Stomach (tissue), 19 donors: ENCODE measurements around the gene DTX3. TPM values are rescaled to one million over a fixed set of nuclear protein-coding genes. Genes with fewer than 3 reads are reported as not detected.

Experiments
- DNase-seq, 2 donors: peaks; one replicate each; pipeline versions ENCODE4 v3.0.0 to v3.0.0-alpha.2; 2013 to 2019
- H3K27ac ChIP-seq, 5 donors: fragments of 200-600 bp in 4 of 5; sonication (generic) in 4 of 5; one replicate each; pipeline ENCODE4 v1.5.1; 2013 to 2019; ENCODE audit warnings: mild to moderate bottlenecking in 1 of 5, moderate library complexity in 1 of 5
- H3K27me3 ChIP-seq, 3 donors: fragments of 200-600 bp; sonication (generic); one replicate each; pipeline ENCODE4 v1.5.1; 2017 to 2019; ENCODE audit warnings: mixed run types in 1 of 3
- H3K36me3 ChIP-seq, 4 donors: fragments of 200-600 bp; sonication (generic); 1 replicate in 3 of 4; 2 replicates in 1 of 4; pipeline ENCODE4 v1.5.1; 2016 to 2019
- H3K4me1 ChIP-seq, 4 donors: fragments of 200-600 bp; sonication (generic); one replicate each; pipeline ENCODE4 v1.5.1; 2016 to 2019
- H3K4me3 ChIP-seq, 4 donors: fragments of 200-600 bp; sonication (generic) in 3 of 4; one replicate each; pipeline ENCODE4 v1.5.1; 2016 to 2019; ENCODE audit warnings: mild to moderate bottlenecking in 1 of 4
- H3K9me3 ChIP-seq, 4 donors: fragments of 200-600 bp; sonication (generic); one replicate each; pipeline ENCODE4 v1.5.1; 2016 to 2019
- CTCF ChIP-seq, 7 experiments: fragments of 450-650 bp in 4 of 7; fragments of 200-600 bp in 3 of 7; sonication (generic) in 3 of 7; IDR thresholded peaks; one replicate each; pipeline ENCODE4 v1.5.1; 2016 to 2019; ENCODE audit warnings: antibody characterized with exemption in 7 of 7, control low read depth in 2 of 7, mild to moderate bottlenecking in 1 of 7
- EP300 ChIP-seq: sonication (generic); formaldehyde crosslinking; IDR thresholded peaks from one replicate; pipeline ENCODE4 v1.6.1; 2017; ENCODE audit warnings: antibody characterized with exemption
- POLR2A ChIP-seq, 4 donors: fragments of 450-650 bp; IDR thresholded peaks; one replicate each; pipeline ENCODE4 v1.6.1; 2016; ENCODE audit warnings: antibody characterized with exemption in 4 of 4, control low read depth in 2 of 4, mild to moderate bottlenecking in 1 of 4, moderate library complexity in 1 of 4
- POLR2AphosphoS5 ChIP-seq, 3 donors: sonication (generic); formaldehyde crosslinking; IDR thresholded peaks; one replicate each; pipeline ENCODE4 v1.6.1; 2016; ENCODE audit warnings: antibody characterized with exemption in 3 of 3
- WGBS, 5 donors: extraction: QIAGEN DNeasy Blood & Tissue Kit in 3 of 5; methylation state at CpG; one replicate each; pipeline versions ENCODE4 v1.1.5 to v1.1.7; 2013 to 2018; 5-methylcytosine and 5-hydroxymethylcytosine counted together
- intact Hi-C: fragments of 100-400 bp; cut with DNase I; formaldehyde crosslinking; loops from one replicate; pipeline ENCODE4 v1.15.1; 2023; ENCODE audit warnings: low total_unique reads
- long read RNA-seq, 10 donors: transcript quantifications; one replicate each; lab custom pipeline, GENCODE V29; 2026
- polyA plus RNA-seq, 3 donors: library from polyadenylated mRNA; stranded (reverse); fragments of 200-250 nt; gene quantifications; one replicate each; pipeline ENCODE4 v1.2.3, GENCODE V29; 2013
- total RNA-seq, 5 donors: library from RNA; depleted of rRNA; stranded (reverse); fragments of >200 nt; gene quantifications; one replicate each; pipeline versions ENCODE4 v1.1.0 to v1.2.3, GENCODE V29; 2014 to 2016
- donor health status: healthy with polysubstance abuse.
- donor health status: Bipolar disorder and iron deficiency.
- donor health status: healthy.

DTX3 gene, protein sequence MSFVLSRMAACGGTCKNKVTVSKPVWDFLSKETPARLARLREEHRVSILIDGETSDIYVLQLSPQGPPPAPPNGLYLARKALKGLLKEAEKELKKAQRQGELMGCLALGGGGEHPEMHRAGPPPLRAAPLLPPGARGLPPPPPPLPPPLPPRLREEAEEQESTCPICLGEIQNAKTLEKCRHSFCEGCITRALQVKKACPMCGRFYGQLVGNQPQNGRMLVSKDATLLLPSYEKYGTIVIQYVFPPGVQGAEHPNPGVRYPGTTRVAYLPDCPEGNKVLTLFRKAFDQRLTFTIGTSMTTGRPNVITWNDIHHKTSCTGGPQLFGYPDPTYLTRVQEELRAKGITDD
- total RNA-seq (10 to 100 TPM in 3 of 5 donors, 1 to 10 TPM in 2; 5.2 to 49.6 (median 14.3) TPM), polyA plus RNA-seq (10 to 100 TPM; 14.6 to 26.9 (median 17.1) TPM)
- long read RNA-seq, donor 1, partial matches to known transcripts, result 0 of 2 reads
- long read RNA-seq, donor 1, other reads (novel, unspliced or antisense), result 0 of 2 reads
- long read RNA-seq, donor 2, partial matches to known transcripts, result 0 of 5 reads
- long read RNA-seq, donor 2, other reads (novel, unspliced or antisense), result 0 of 5 reads
- long read RNA-seq, donor 3, partial matches to known transcripts, result 0 of 1 reads
- long read RNA-seq, donor 3, other reads (novel, unspliced or antisense), result 0 of 1 reads
- long read RNA-seq, donor 4, result 0 reads
- long read RNA-seq, donor 5, transcript DTX3-204 (6 exons, 2,067 nt), result major isoform, 5 of 8 reads
- long read RNA-seq, donor 5, partial matches to known transcripts, result 0 of 8 reads
- long read RNA-seq, donor 5, other reads (novel, unspliced or antisense), result 0 of 8 reads
- long read RNA-seq, donor 6, partial matches to known transcripts, result 6 of 14 reads
- long read RNA-seq, donor 6, other reads (novel, unspliced or antisense), result 0 of 14 reads
- long read RNA-seq, donor 7, transcript DTX3-204 (6 exons, 2,067 nt), result major isoform, 5 of 9 reads
- long read RNA-seq, donor 7, partial matches to known transcripts, result 0 of 9 reads
- long read RNA-seq, donor 7, other reads (novel, unspliced or antisense), result 0 of 9 reads
- long read RNA-seq, donor 8, partial matches to known transcripts, result 0 of 3 reads
- long read RNA-seq, donor 8, other reads (novel, unspliced or antisense), result 0 of 3 reads
- long read RNA-seq, donor 9, partial matches to known transcripts, result 0 of 4 reads
- long read RNA-seq, donor 9, other reads (novel, unspliced or antisense), result 0 of 4 reads
- long read RNA-seq, donor 10, partial matches to known transcripts, result 0 of 3 reads
- long read RNA-seq, donor 10, other reads (novel, unspliced or antisense), result 0 of 3 reads

DNA sequence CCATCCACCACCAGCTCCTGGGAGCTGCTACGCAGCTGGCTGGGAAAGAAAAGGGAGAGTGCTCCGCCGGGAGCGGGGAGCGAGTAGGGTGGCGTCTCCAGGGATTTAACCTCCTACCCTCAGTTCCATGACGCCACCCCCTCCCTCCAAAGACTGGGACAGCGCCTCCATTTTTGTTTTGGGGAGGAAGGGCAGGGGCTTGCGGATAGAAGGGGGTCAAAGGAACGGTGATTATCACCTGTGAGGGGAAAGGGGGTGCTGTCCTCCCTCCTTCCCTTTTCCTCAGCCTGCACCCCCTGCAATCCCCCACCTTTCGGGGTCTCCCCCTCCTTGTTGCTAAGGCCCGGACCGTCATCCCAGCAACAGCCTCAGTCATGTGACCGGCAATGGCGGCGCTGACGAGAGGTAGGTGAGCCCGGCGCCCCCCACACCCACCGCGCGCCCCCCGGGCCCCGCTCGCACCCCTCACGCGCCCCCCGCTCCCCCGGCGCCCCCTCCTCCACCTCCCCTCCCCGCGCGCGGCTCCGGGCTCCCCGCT is at the start of gene DTX3:
Gene DTX3 (plus strand): TSS at position 371 of the 538 bp plus-strand sequence. CDS start 1,694 bp downstream, outside the sequence.
- H3K27me3 ChIP-seq, result peaks cover 0 to 14% (median 0%) of the 10 kb centered on the region in 3 donors
- intact Hi-C loops, result no loop called here
- peaks cover 17 to 63% (median 56%) of the 10 kb centered on the region in 4 donors for H3K36me3 ChIP-seq
- no peaks in the 10 kb centered on the region for H3K9me3 ChIP-seq
- H3K4me3 ChIP-seq, result peak within 1 kb of the TSS; percentile 79 to 89 (median 84)
- WGBS, 5 donors, result 1 to 8% (median 3%) methylated on average over 13 to 32 of the region's 36 CpGs
- DNase-seq, result peak in 1 of 2 donors; percentile 81
- no peak for TF ChIP-seq POLR2A (IDR thresholded peaks at IDR 0.05)
- TF ChIP-seq CTCF (IDR thresholded peaks at IDR 0.05), result no peak
- no peak for TF ChIP-seq EP300
- TF ChIP-seq POLR2AphosphoS5 (IDR thresholded peaks at IDR 0.05), result no peak
- H3K27ac ChIP-seq, result peak within 1 kb of the TSS; percentile 82 to 95 (median 90)
- peaks cover 9 to 43% (median 29%) of the 10 kb centered on the region in 4 donors for H3K4me1 ChIP-seq

GRCh38 chr12:57554897-57555296 is 49.7 kb upstream of the DTX3 start:
- Histone ChIP-seq H3K4me3 (no peak overlapping the region), H3K36me3 (no peaks in the 10 kb centered on the region), H3K4me1 (peaks cover 0 to 7% (median 6%) of the 10 kb centered on the region in 4 donors), H3K27ac (no peak overlapping the region), H3K9me3 (no peaks in the 10 kb centered on the region), H3K27me3 (peaks cover 0 to 11% (median 11%) of the 10 kb centered on the region in 3 donors)
- intact Hi-C loops, result no loop called here
- 87 to 100% (median 94%) methylated on average over 1 of the region's 1 CpG for WGBS, 5 donors
- no peak for DNase-seq
- TF ChIP-seq CTCF (IDR thresholded peaks at IDR 0.05) (no peak), EP300 (no peak), POLR2AphosphoS5 (IDR thresholded peaks at IDR 0.05) (no peak), POLR2A (IDR thresholded peaks at IDR 0.05) (no peak)

GRCh38 chr12:57558864-57559263 is 45.8 kb upstream of the DTX3 start:
- no peak for DNase-seq
- intact Hi-C loops, result no loop called here
- Histone ChIP-seq H3K4me3 (no peak overlapping the region), H3K36me3 (no peaks in the 10 kb centered on the region), H3K27ac (no peak overlapping the region), H3K9me3 (no peaks in the 10 kb centered on the region), H3K27me3 (peaks cover 0 to 18% (median 0%) of the 10 kb centered on the region in 3 donors), H3K4me1 (no peaks in the 10 kb centered on the region)
- WGBS, 5 donors, result 76 to 86% (median 77%) methylated on average over 4 of the region's 4 CpGs
- TF ChIP-seq EP300 (no peak), CTCF (IDR thresholded peaks at IDR 0.05) (no peak), POLR2A (IDR thresholded peaks at IDR 0.05) (no peak)
